ENCODE data around the gene COX14. TPM values are rescaled to one million over a fixed set of nuclear protein-coding genes. Genes with fewer than 3 reads are reported as not detected.
A peak's percentile ranks its signal among the peaks of the same experiment; 100 is the strongest.

Gene COX14
- total RNA-seq, 5 donors from 2014 or later (not counting 1 experiment from before 2014, with no cell fraction given), result 38.0 to 49.9 (median 43.9) TPM

DNA sequence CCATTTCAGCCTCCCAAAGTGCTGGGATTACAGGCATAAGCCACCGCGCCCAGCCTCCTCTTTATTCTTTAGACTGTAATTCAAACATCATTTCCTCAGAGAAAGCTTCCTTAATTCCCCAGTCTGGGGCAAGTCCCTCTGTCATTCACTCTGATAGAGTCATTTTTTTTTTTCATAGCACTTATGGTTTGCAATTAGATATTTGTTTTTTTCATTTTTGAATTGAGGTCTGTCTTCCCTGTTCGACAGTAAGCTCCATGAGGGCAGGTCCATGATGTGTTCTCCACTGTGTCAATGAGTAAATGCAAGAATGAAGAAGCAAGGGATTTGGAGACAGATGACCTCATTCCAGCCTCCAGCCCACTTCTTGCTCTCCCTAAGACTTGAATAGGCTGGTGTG lies 42.5 kb upstream of the COX14 start:
- Histone ChIP-seq H3K27me3 (replicated peaks in 1 of 2; ENCODE audit: control insufficient read depth in 2 of 2, extremely low read depth in 1 of 2, insufficient read depth in 2 of 2, low read length in 1 of 2) (peaks cover 0 to 9% of the 10 kb centered on the region in 2 experiments), H3K27ac (ENCODE audit: low read length) (no peak overlapping the region), H3K9me3 (no peaks in the 10 kb centered on the region), H3K4me3 (ENCODE audit: control insufficient read depth in 1 of 2, extremely low read depth in 1 of 2, low read length in 1 of 2) (no peak overlapping the region), H3K4me1 (ENCODE audit: control insufficient read depth in 1 of 2, extremely low read depth in 1 of 2, insufficient read depth in 2 of 2, low read length in 2 of 2) (peaks cover 0 to 7% of the 10 kb centered on the region in 2 experiments), H3K36me3 (ENCODE audit: control insufficient read depth in 2 of 2, extremely low read depth in 1 of 2, insufficient read depth in 1 of 2, low read length in 1 of 2) (peaks cover 0 to 4% of the 10 kb centered on the region in 2 donors)
- no peak for ATAC-seq (replicated peaks in 1 of 4)
- Mint-ChIP-seq H3K9me3 (no peaks in the 10 kb centered on the region), H3K27ac (no peak overlapping the region), H3K4me1 (peaks cover 4 to 13% (median 7%) of the 10 kb centered on the region in 3 donors), H3K27me3 (peaks cover 0 to 3% of the 10 kb centered on the region in 2 donors), H3K4me3 (no peak overlapping the region), H3K36me3 (no peaks in the 10 kb centered on the region)
- ChIA-PET POLR2A (no interaction called here), CTCF (interaction anchor here (0.5 to 2.4 kb wide), 10 partner anchors 9 to 195 kb away, joined by 3 to 14 read pairs (median 4); partner anchors contain the start of genes COX14 (in 1 of the 2) and SMARCD1 (in 1 of the 2))
- no CpG with 5 or more reads among the region's 3 CpGs for WGBS (ENCODE audit: insufficient coverage)
- DNase-seq, result no peak

- H3K4me1 ChIP-seq (ENCODE audit: control insufficient read depth in 1 of 2, extremely low read depth in 1 of 2, insufficient read depth in 2 of 2, low read length in 2 of 2), result peaks cover 0 to 13% of the 10 kb centered on the region in 2 experiments
- Mint-ChIP-seq H3K9me3 (no peaks in the 10 kb centered on the region), H3K4me1 (peaks cover 8 to 19% (median 9%) of the 10 kb centered on the region in 3 donors), H3K27ac (no peak overlapping the region), H3K27me3 (peaks cover 0 to 3% of the 10 kb centered on the region in 2 donors), H3K36me3 (no peaks in the 10 kb centered on the region), H3K4me3 (no peak overlapping the region)
- DNase-seq (peak in 33 of 35 experiments; percentile 8 to 80 (median 53)), ATAC-seq (replicated peaks in 1 of 4) (peak; percentile 53 to 65 (median 60))
- WGBS (ENCODE audit: insufficient coverage), result 28% methylated on average over 5 of the region's 9 CpGs
- H3K4me3 ChIP-seq (ENCODE audit: control insufficient read depth in 1 of 2, extremely low read depth in 1 of 2, low read length in 1 of 2), result no peak overlapping the region
- CTCF ChIA-PET, result interaction anchor here (0.5 to 2.4 kb wide), 23 partner anchors 8 to 1989 kb away, joined by 3 to 14 read pairs (median 4); partner anchors contain the start of genes CERS5 (in 1 of the 2), COX14 (in 1 of the 2) and SMARCD1 (in 1 of the 2)
- peaks cover 0 to 6% of the 10 kb centered on the region in 2 donors for H3K36me3 ChIP-seq (ENCODE audit: control insufficient read depth in 2 of 2, extremely low read depth in 1 of 2, insufficient read depth in 1 of 2, low read length in 1 of 2)
- no peak overlapping the region for H3K27ac ChIP-seq (ENCODE audit: low read length)
- H3K27me3 ChIP-seq (replicated peaks in 1 of 2; ENCODE audit: control insufficient read depth in 2 of 2, extremely low read depth in 1 of 2, insufficient read depth in 2 of 2, low read length in 1 of 2), result peaks cover 0 to 7% of the 10 kb centered on the region in 2 experiments
- POLR2A ChIA-PET, result no interaction called here
- H3K9me3 ChIP-seq, result no peaks in the 10 kb centered on the region
Observed at GRCh38 chr12:50070314-50071060, 41.5 kb upstream of the COX14 start.

- POLR2A ChIA-PET, result no interaction called here
- no peaks in the 10 kb centered on the region for H3K9me3 ChIP-seq
- DNase-seq, result no peak
- H3K4me3 ChIP-seq (ENCODE audit: control insufficient read depth in 1 of 2, extremely low read depth in 1 of 2, low read length in 1 of 2), result no peak overlapping the region
- CTCF ChIA-PET, result interaction anchor here in 1 of 2 donors (0.7 to 3.2 kb wide), 2 partner anchors 103 to 126 kb away, joined by 3 to 12 read pairs; no protein-coding TSS in a partner anchor
- peaks cover 8 to 19% (median 9%) of the 10 kb centered on the region in 3 donors for H3K4me1 Mint-ChIP-seq
- H3K36me3 ChIP-seq (ENCODE audit: control insufficient read depth in 2 of 2, extremely low read depth in 1 of 2, insufficient read depth in 1 of 2, low read length in 1 of 2), result peaks cover 0 to 6% of the 10 kb centered on the region in 2 donors
- no peaks in the 10 kb centered on the region for H3K9me3 Mint-ChIP-seq
- H3K27ac Mint-ChIP-seq, result no peak overlapping the region
- H3K27me3 Mint-ChIP-seq, result peaks cover 0 to 3% of the 10 kb centered on the region in 2 donors
- 57% methylated on average over 1 of the region's 10 CpGs for WGBS (ENCODE audit: insufficient coverage)
- ATAC-seq (replicated peaks in 1 of 4), result no peak
- peaks cover 0 to 14% of the 10 kb centered on the region in 2 experiments for H3K4me1 ChIP-seq (ENCODE audit: control insufficient read depth in 1 of 2, extremely low read depth in 1 of 2, insufficient read depth in 2 of 2, low read length in 2 of 2)
- H3K27ac ChIP-seq (ENCODE audit: low read length), result no peak overlapping the region
- H3K27me3 ChIP-seq (replicated peaks in 1 of 2; ENCODE audit: control insufficient read depth in 2 of 2, extremely low read depth in 1 of 2, insufficient read depth in 2 of 2, low read length in 1 of 2), result peaks cover 0 to 13% of the 10 kb centered on the region in 2 experiments
- H3K36me3 Mint-ChIP-seq, result no peaks in the 10 kb centered on the region
- no peak overlapping the region for H3K4me3 Mint-ChIP-seq
Observed at GRCh38 chr12:50072198-50072907, 39.7 kb upstream of the COX14 start.

DNA sequence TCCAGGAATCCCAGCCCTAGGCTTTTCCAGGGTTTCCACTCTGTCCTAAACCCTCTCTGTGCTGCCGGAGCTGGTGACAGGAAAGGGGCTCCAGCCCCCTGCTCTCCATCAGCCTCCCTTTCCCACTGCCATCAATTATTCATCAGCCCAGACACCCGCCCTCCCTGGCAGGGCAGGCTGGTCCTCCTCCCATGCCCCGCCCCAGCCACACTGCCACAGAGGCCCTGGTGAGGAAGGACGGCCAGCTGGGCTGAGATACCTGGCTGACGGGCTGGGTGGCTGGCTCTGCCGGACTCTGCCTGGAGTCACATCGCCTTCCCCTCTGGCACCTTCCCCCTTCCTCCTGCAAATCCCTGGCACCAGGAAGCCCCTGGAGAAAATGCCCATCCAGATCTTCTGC lies 38.8 kb upstream of the COX14 start:
- POLR2A ChIA-PET, result no interaction called here
- no peak overlapping the region for H3K27ac Mint-ChIP-seq
- CTCF ChIA-PET, result interaction anchor here (1.2 to 3.2 kb wide), 2 partner anchors 48 to 102 kb away, joined by 3 to 12 read pairs; partner anchors contain the start of gene RACGAP1 (in 1 of the 2)
- H3K4me3 Mint-ChIP-seq, result no peak overlapping the region
- Histone ChIP-seq H3K27ac (ENCODE audit: low read length) (no peak overlapping the region), H3K36me3 (ENCODE audit: control insufficient read depth in 2 of 2, extremely low read depth in 1 of 2, insufficient read depth in 1 of 2, low read length in 1 of 2) (peaks cover 0 to 6% of the 10 kb centered on the region in 2 donors), H3K9me3 (no peaks in the 10 kb centered on the region), H3K4me3 (ENCODE audit: control insufficient read depth in 1 of 2, extremely low read depth in 1 of 2, low read length in 1 of 2) (no peak overlapping the region), H3K27me3 (replicated peaks in 1 of 2; ENCODE audit: control insufficient read depth in 2 of 2, extremely low read depth in 1 of 2, insufficient read depth in 2 of 2, low read length in 1 of 2) (peaks cover 0 to 13% of the 10 kb centered on the region in 2 experiments), H3K4me1 (ENCODE audit: control insufficient read depth in 1 of 2, extremely low read depth in 1 of 2, insufficient read depth in 2 of 2, low read length in 2 of 2) (peaks cover 0 to 14% of the 10 kb centered on the region in 2 experiments)
- H3K9me3 Mint-ChIP-seq, result no peaks in the 10 kb centered on the region
- H3K4me1 Mint-ChIP-seq, result peaks cover 8 to 19% (median 9%) of the 10 kb centered on the region in 3 donors
- 64% methylated on average over 3 of the region's 7 CpGs for WGBS (ENCODE audit: insufficient coverage)
- ATAC-seq (replicated peaks in 1 of 4) (no peak), DNase-seq (no peak)
- H3K36me3 Mint-ChIP-seq, result no peaks in the 10 kb centered on the region
- peaks cover 0 to 5% of the 10 kb centered on the region in 2 donors for H3K27me3 Mint-ChIP-seq

DNA sequence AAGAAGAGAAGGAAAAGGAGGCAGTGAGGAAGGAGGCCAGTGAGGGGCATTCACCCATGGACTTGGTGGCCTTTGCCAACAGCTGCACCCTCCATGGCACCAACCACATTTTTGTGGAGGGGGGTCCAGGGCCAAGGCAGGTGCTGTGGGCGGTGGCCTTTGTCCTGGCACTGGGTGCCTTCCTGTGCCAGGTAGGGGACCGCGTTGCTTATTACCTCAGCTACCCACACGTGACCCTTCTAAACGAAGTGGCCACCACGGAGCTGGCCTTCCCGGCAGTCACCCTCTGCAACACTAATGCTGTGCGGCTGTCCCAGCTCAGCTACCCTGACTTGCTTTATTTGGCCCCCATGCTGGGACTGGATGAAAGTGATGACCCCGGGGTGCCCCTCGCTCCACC lies 38.3 kb upstream of the COX14 start:
- Mint-ChIP-seq H3K4me1 (peaks cover 8 to 19% (median 9%) of the 10 kb centered on the region in 3 donors), H3K9me3 (no peaks in the 10 kb centered on the region), H3K4me3 (no peak overlapping the region), H3K27me3 (peaks cover 0 to 5% of the 10 kb centered on the region in 2 donors), H3K36me3 (no peaks in the 10 kb centered on the region), H3K27ac (no peak overlapping the region)
- Histone ChIP-seq H3K27ac (ENCODE audit: low read length) (no peak overlapping the region), H3K4me1 (ENCODE audit: control insufficient read depth in 1 of 2, extremely low read depth in 1 of 2, insufficient read depth in 2 of 2, low read length in 2 of 2) (peaks cover 0 to 14% of the 10 kb centered on the region in 2 experiments), H3K4me3 (ENCODE audit: control insufficient read depth in 1 of 2, extremely low read depth in 1 of 2, low read length in 1 of 2) (no peak overlapping the region), H3K36me3 (ENCODE audit: control insufficient read depth in 2 of 2, extremely low read depth in 1 of 2, insufficient read depth in 1 of 2, low read length in 1 of 2) (peaks cover 0 to 6% of the 10 kb centered on the region in 2 donors), H3K27me3 (replicated peaks in 1 of 2; ENCODE audit: control insufficient read depth in 2 of 2, extremely low read depth in 1 of 2, insufficient read depth in 2 of 2, low read length in 1 of 2) (peaks cover 0 to 10% of the 10 kb centered on the region in 2 experiments), H3K9me3 (no peaks in the 10 kb centered on the region)
- CTCF ChIA-PET, result interaction anchor here (0.6 to 3.6 kb wide), 4 partner anchors 12 to 102 kb away, joined by 3 to 19 read pairs (median 8); partner anchors contain the start of genes RACGAP1 (in 1 of the 2) and SMARCD1 (in 1 of the 2)
- DNase-seq, result no peak
- no peak for ATAC-seq (replicated peaks in 1 of 4)
- POLR2A ChIA-PET, result no interaction called here
- 86% methylated on average over 10 of the region's 10 CpGs for WGBS (ENCODE audit: insufficient coverage)
